ENCODE measurements around the gene PRKAR1B.

PRKAR1B gene

DNA sequence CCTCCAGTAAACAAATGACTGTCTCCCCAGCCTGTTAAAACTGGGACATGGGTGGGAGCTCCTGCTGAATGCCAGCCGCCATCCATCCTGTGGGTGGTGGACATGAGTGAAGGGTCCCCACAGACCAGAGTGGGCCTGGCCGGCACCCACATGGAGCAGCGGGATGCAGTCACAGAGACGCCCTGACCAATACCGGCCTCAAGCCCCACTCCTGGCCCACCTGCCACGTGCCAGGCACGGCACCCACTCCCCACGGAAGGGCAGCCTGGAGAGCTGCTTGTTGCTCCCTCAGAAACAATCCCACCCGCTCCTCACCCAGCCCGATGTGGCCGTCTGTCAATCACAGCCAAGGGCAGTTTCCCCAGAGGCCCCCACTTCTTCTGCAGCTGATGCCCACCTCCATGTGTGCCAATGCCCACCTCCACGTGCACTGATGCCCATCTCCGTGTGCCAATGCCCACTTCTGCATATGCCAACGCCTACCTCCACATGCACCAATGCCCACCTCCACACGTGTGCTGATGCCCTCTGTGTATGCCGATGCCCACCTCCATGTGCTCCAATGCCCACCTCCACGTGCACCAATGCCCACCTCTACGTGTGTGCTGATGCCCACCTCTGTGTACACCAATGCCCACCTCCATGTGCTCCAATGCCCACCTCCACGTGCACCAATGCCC is 43.4 kb downstream of the PRKAR1B start:
- H3K4me3 ChIP-seq (replicated peaks in 1 of 2; ENCODE audit: low read depth in 2 of 2, low read length in 2 of 2): no peak overlapping the region
- no peak for TF ChIP-seq CTCF (IDR thresholded peaks at IDR 0.05; ENCODE audit: low read depth, low read length)
- no peak for DNase-seq (ENCODE audit: low read depth in 2 of 2)

- no peak for DNase-seq (ENCODE audit: low read depth in 2 of 2)
- no peak overlapping the region for H3K4me3 ChIP-seq (replicated peaks in 1 of 2; ENCODE audit: low read depth in 2 of 2, low read length in 2 of 2)
- TF ChIP-seq CTCF (IDR thresholded peaks at IDR 0.05; ENCODE audit: low read depth, low read length): no peak
Observed at GRCh38 chr7:682810-683209, 44.3 kb downstream of the PRKAR1B start.

DNA sequence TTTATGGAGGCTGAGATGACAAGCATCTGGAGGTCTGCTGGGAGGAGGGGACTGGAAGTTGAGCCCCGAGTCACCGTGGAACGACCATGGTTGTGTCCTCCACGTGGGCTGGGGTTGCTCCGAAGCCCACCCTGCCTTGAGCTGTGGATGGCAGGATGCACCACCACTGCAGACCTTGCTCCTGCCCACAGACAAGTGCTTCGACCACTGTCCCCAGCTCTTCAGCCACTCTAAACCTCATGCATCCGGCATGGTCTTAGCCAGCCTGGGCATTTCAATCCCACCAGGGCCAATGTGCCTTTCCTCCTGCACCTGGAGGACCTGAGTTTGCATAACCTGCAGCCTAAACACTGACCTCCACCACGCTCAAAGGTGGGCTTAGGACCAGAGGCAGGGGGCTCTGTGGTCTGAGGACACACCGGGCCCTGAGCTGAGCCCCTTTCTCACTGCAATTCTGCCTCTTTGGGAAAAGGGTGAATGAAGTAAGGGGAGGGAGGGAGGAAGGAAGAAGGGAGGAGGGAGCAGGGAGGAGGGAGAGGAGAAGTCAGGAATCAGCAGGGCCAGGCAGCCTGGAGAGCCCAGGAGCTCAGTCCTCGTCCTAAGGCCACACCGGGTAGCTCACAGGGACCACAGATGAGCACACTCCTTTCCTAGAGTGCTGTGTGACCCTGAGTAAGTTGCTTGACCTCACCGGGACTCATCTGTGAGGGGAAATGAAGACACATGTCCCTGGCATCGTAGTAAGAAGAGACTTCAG is 45.4 kb downstream of the PRKAR1B start:
- no peak for TF ChIP-seq CTCF (IDR thresholded peaks at IDR 0.05; ENCODE audit: low read depth, low read length)
- no peak for DNase-seq (ENCODE audit: low read depth in 2 of 2)
- no peak overlapping the region for H3K4me3 ChIP-seq (replicated peaks in 1 of 2; ENCODE audit: low read depth in 2 of 2, low read length in 2 of 2)

DNA sequence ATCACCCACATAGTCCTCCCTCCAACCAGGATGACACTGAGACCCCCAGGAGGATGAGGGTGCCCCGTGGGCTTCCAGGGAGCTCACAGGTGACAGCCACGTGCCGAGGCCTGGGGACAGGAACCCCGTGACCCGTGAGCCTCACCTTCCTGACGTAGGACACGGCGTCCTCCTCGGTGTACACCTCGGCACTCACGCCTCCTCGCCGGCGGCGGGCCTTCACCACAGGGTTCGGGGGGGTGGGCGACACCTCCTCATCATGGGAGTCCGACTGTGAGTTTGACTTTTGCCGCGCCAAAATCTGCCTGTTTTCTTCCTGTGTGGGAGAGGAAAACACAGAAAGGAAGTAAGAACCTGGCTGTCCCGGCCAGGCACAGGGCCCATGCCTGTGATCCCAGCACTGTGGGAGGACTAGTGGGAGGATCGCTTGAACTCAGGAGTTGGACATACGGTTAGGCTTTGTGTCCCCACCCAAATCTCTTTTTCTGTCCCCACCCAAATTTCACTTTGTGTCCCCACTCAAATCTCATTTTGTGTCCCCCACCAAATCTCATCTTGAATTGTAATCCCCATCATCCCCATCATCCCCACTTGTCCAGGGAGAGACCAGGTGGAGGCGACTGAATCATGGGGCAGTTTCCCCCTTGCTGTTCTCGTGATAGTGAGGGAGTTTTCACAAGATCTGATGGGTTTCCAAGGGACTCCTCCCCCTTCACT is 46.5 kb downstream of the PRKAR1B start:
- DNase-seq (ENCODE audit: low read depth in 2 of 2): no peak
- no peak overlapping the region for H3K4me3 ChIP-seq (replicated peaks in 1 of 2; ENCODE audit: low read depth in 2 of 2, low read length in 2 of 2)
- TF ChIP-seq CTCF (IDR thresholded peaks at IDR 0.05; ENCODE audit: low read depth, low read length): no peak

- no peak for DNase-seq (ENCODE audit: low read depth in 2 of 2)
- H3K4me3 ChIP-seq (replicated peaks in 1 of 2; ENCODE audit: low read depth in 2 of 2, low read length in 2 of 2): no peak overlapping the region
- TF ChIP-seq CTCF (IDR thresholded peaks at IDR 0.05; ENCODE audit: low read depth, low read length): no peak
Observed at GRCh38 chr7:676972-677385, 50.1 kb downstream of the PRKAR1B start.

DNA sequence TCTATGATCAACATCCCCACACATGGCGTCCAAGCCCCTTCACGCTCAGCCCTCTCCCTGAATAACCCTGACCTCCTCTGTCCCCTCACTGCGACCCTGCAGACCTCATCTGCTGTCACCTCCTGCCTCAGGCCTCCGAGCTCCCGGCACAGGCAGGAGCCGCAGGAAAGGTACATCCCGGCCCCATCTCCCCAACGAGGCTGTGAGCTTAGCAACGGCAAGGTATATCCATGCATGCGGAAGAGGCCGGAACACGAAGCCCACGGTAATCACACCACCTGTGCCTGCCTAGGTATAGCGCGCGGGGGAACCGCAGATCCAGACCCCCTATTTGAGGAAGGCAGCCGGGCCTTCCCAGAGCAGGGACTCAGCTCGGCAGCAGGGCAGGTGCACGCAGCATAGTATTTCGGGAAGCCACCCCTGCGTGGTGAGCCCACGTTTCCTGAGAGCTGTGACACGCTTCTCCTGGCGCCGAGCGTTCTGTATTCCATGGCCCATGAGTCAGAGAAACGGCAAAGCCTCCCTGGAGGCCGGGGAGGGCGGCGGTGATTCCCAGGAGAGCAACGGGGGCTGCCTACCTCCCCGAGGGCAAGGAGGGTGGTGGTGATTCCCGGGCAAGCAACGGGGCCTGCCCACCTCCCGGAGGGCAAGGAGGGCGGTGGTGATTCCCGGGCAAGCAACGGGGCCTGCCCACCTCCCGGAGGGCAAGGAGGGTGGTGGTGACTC is 50.7 kb downstream of the PRKAR1B start:
- no peak for TF ChIP-seq CTCF (IDR thresholded peaks at IDR 0.05; ENCODE audit: low read depth, low read length)
- DNase-seq (ENCODE audit: low read depth in 2 of 2): no peak
- H3K4me3 ChIP-seq (replicated peaks in 1 of 2; ENCODE audit: low read depth in 2 of 2, low read length in 2 of 2): no peak overlapping the region
